PC-3 (cell line): Measurements from ENCODE around the gene CD8A.

Experiments used
- CTCF ChIP-seq: fragments of 300-600 bp; sonication (generic); conservative IDR thresholded peaks from 2 replicates; pipeline ENCODE4 v1.5.1; 2017; ENCODE audit warnings: antibody characterized with exemption, low read depth, mild to moderate bottlenecking, low read length
- EZH2 ChIP-seq: fragments of 300-600 bp; sonication (generic); IDR thresholded peaks from one replicate; pipeline ENCODE4 v1.6.1; 2017; ENCODE audit warnings: antibody characterized with exemption, mild to moderate bottlenecking, low read length; ENCODE audit not compliant: unreplicated experiment
- EZH2phosphoT487 ChIP-seq: fragments of 300-600 bp; sonication (generic); IDR thresholded peaks from 2 replicates; pipeline ENCODE4 v1.6.1; 2018; ENCODE audit warnings: mild to moderate bottlenecking, antibody characterized with exemption, low read length, borderline replicate concordance

DNA sequence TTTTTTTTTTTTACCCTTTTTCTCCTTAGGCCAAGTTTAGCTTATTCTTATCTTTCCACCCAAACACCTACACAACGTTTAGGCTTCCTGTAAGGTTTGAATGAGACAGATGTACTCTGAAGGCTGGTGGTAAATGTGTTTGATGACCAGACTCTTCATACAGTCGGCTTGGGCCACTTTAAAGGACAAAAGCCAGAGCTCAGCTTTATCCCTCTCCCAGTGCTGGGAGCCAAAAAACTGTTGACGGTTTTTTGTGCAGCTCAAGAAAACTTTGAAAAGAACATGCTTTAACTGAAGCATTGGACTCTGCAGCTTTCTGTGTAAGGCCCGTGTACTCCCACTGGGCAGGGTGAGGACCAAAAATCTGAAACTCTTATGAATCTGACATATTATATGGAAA, 15.4 kb downstream of the CD8A start:
- TF ChIP-seq CTCF (no peak), EZH2 (no peak), EZH2phosphoT487 (no peak)
